ENCODE results near the gene ZNF207. TPM values are rescaled to one million over a fixed set of nuclear protein-coding genes. Genes with fewer than 3 reads are reported as not detected.
"Not testable (repeated sequence)": the region's sequence is repeated elsewhere in the genome, so short reads cannot be mapped to it uniquely, and the experiment has no call there.

The ZNF207 gene
- total RNA-seq, 1 donor from 2014 or later: 131 TPM

- DNase-seq (ENCODE audit: low spot score): no peak
Measured at GRCh38 chr17:32386844-32387243, 36.9 kb downstream of the ZNF207 start.

DNA sequence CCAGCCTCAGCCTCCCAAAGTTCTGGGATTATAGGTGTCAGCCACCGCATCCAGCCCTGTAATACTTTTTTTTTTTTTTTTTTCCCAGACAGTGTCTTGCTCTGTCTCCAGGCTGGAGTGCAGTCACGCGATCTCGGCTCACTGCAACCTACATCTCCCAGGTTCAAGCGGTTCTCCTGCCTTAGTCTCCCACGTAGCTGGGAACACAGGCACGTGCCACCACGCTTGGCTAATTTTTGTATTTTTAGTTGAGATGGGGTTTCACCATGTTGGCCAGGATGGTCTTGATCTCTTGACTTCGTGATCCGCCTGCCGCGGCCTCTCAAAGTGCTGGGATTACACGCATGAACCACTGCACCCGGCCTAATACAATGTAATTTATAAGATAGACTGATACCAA, 38.2 kb downstream of the ZNF207 start:
- not testable (repeated sequence) for DNase-seq (ENCODE audit: low spot score)

- no peak for DNase-seq (ENCODE audit: low spot score)
Measured at GRCh38 chr17:32388613-32389459, 38.9 kb downstream of the ZNF207 start.

GRCh38 chr17:32393904-32394303, 43.9 kb downstream of the ZNF207 start:
- DNase-seq (ENCODE audit: low spot score): no peak

DNA sequence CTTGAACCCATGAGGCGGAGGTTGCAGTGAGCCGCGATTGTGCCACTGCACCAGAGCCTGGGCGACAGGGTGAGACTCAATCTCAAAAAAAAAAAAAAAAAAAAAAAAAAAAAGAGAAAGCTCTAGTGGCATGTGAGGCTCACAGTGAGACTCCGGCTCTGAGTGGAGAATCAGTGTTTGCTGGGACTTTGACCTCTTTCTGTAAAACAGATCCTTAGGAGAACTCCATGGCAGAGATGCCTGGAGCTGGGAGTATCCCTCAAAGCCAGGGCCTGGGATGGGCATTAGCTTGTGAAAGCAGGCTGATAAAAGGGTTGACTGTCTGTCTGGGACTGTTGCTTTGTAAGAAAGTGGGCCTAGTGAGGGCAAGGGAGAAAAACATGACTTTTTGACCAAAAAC, 46.4 kb downstream of the ZNF207 start:
- DNase-seq (ENCODE audit: low spot score): peak; percentile 12

DNA sequence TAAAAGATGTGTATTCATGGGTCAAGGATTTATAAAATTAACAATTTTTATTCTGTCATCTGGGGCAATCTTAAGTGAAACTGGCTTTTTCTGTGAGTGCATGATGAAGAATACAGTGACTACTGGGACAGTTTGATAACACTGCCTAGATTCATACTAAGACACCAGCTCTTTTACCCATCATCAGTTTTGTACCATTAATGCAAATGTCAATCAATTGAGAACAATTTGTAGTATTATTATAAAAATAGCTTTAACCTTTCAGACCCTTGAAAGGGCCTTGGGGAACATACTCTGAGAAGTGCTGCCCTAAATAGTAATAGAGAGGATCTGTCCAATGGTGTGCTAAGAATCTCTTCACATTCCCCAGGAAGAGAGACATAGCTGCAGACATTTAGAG, 49.0 kb downstream of the ZNF207 start:
- no peak for DNase-seq (ENCODE audit: low spot score)

- DNase-seq (ENCODE audit: low spot score): not testable (repeated sequence)
Measured at GRCh38 chr17:32410085-32410484, 60.1 kb downstream of the ZNF207 start.

- no peak for DNase-seq (ENCODE audit: low spot score)
Measured at GRCh38 chr17:32426894-32427293, 76.9 kb downstream of the ZNF207 start.

- no peak for DNase-seq (ENCODE audit: low spot score)
Measured at GRCh38 chr17:32429598-32429997, 79.6 kb downstream of the ZNF207 start.

Other genes with a start within 250 kb of the ZNF207 start
- gene RHOT1, start 207.7 kb upstream of the ZNF207 start, total RNA-seq: 32.4 TPM
- gene RHBDL3, start 84.3 kb upstream of the ZNF207 start, total RNA-seq: 0.40 TPM
- gene C17orf75, start 8.0 kb upstream of the ZNF207 start, total RNA-seq: 22.7 TPM
- 61.7 TPM for gene PSMD11, start 94.4 kb downstream of the ZNF207 start, total RNA-seq
- gene CDK5R1, start 136.8 kb downstream of the ZNF207 start, total RNA-seq: 2.0 TPM